BLaER1 treated with 17β-estradiol and CSF1 and Interleukin-3, amounts not matched to agents 10 nM and 100 nM (cell line): Measurements from ENCODE around the gene IDH3G.
"Not testable (repeated sequence)": the region's sequence is repeated elsewhere in the genome, so short reads cannot be mapped to it uniquely, and the experiment has no call there.

Source experiments
- H3K27ac ChIP-seq, 11 experiments: shearing (Covaris generic); formaldehyde crosslinking; 2 replicates each; pipeline ENCODE4 v1.8.1; 2022
- H3K27me3 ChIP-seq, 11 experiments: shearing (Covaris generic); formaldehyde crosslinking; 2 replicates each; pipeline ENCODE4 v1.8.1; 2022
- H3K36me3 ChIP-seq, 11 experiments: shearing (Covaris generic); formaldehyde crosslinking; 2 replicates each; pipeline ENCODE4 v1.8.1; 2022
- H3K4me1 ChIP-seq, 10 experiments: shearing (Covaris generic); formaldehyde crosslinking; 2 replicates each; pipeline ENCODE4 v1.8.1; 2022
- H3K4me2 ChIP-seq, 11 experiments: shearing (Covaris generic); formaldehyde crosslinking; 2 replicates each; pipeline ENCODE4 v1.8.1; 2022
- H3K4me3 ChIP-seq, 10 experiments: shearing (Covaris generic); formaldehyde crosslinking; 2 replicates each; pipeline ENCODE4 v1.8.1; 2022
- H3K9ac ChIP-seq, 11 experiments: shearing (Covaris generic); formaldehyde crosslinking; 2 replicates each; pipeline ENCODE4 v1.8.1; 2022
- H3K9me3 ChIP-seq, 11 experiments: shearing (Covaris generic); formaldehyde crosslinking; replicated peaks in 1 of 11; 2 replicates each; pipeline ENCODE4 v1.8.1; 2022
- H4K20me1 ChIP-seq, 11 experiments: shearing (Covaris generic); formaldehyde crosslinking; 2 replicates each; pipeline ENCODE4 v1.8.1; 2022
- Cebpa-rat ChIP-seq, 11 experiments: shearing (Covaris generic); IDR thresholded peaks; 2 replicates each; pipeline ENCODE4 v1.8.1; 2022

Gene IDH3G

GRCh38 chrX:153762626-153763173, 31.5 kb downstream of the IDH3G start:
- TF ChIP-seq Cebpa-rat (IDR thresholded peaks at IDR 0.05) = no peak
- Histone ChIP-seq H3K27ac (no peak overlapping the region), H3K4me1 (peaks cover 48 to 61% (median 57%) of the 10 kb centered on the region in 10 experiments), H3K9ac (no peak overlapping the region), H3K9me3 (peaks cover 0 to 22% (median 0%) of the 10 kb centered on the region in 11 experiments; a peak in 6 of 22 replicates), H3K4me3 (no peak overlapping the region), H3K36me3 (no peaks in the 10 kb centered on the region), H3K27me3 (peaks cover 32 to 96% (median 63%) of the 10 kb centered on the region in 11 experiments; a peak in 21 of 22 replicates), H3K4me2 (no peak overlapping the region), H4K20me1 (peaks cover 0 to 45% (median 20%) of the 10 kb centered on the region in 11 experiments; a peak in 11 of 22 replicates)

- peaks cover 0 to 31% (median 4%) of the 10 kb centered on the region in 11 experiments; a peak in 15 of 22 replicates for H3K9me3 ChIP-seq
- H3K27ac ChIP-seq = no peak overlapping the region
- H3K9ac ChIP-seq = no peak overlapping the region
- H3K27me3 ChIP-seq = peaks cover 37 to 96% (median 71%) of the 10 kb centered on the region in 11 experiments
- peaks cover 43 to 59% (median 51%) of the 10 kb centered on the region in 10 experiments for H3K4me1 ChIP-seq
- H3K4me2 ChIP-seq = no peak overlapping the region
- H3K4me3 ChIP-seq = no peak overlapping the region
- H3K36me3 ChIP-seq = no peaks in the 10 kb centered on the region
- no peak for TF ChIP-seq Cebpa-rat (IDR thresholded peaks at IDR 0.05)
- peaks cover 0 to 44% (median 15%) of the 10 kb centered on the region in 11 experiments; a peak in 11 of 22 replicates for H4K20me1 ChIP-seq
Measured at GRCh38 chrX:153761863-153762262, 32.3 kb downstream of the IDH3G start.

- peaks cover 5 to 28% (median 18%) of the 10 kb centered on the region in 10 experiments; a peak in 16 of 20 replicates for H3K4me1 ChIP-seq
- H4K20me1 ChIP-seq = peaks cover 0 to under 1% (median 0%) of the 10 kb centered on the region in 11 experiments; a peak in 1 of 22 replicates
- H3K27me3 ChIP-seq = peaks cover 54 to 89% (median 84%) of the 10 kb centered on the region in 11 experiments
- H3K9ac ChIP-seq = no peak overlapping the region
- no peak overlapping the region for H3K27ac ChIP-seq
- H3K36me3 ChIP-seq = no peaks in the 10 kb centered on the region
- no peak for TF ChIP-seq Cebpa-rat (IDR thresholded peaks at IDR 0.05)
- H3K4me3 ChIP-seq = no peak overlapping the region
- no peak overlapping the region for H3K4me2 ChIP-seq
- H3K9me3 ChIP-seq = peaks cover 14 to 51% (median 20%) of the 10 kb centered on the region in 11 experiments
Measured at GRCh38 chrX:153755136-153755535, 39.0 kb downstream of the IDH3G start.

GRCh38 chrX:153750127-153750774, 43.9 kb downstream of the IDH3G start:
- H3K4me2 ChIP-seq = peak overlapping the region in 2 of 11 experiments; percentile 10 to 20; a peak in 2 of 22 replicates
- H3K4me1 ChIP-seq = peaks cover 0 to 8% (median under 1%) of the 10 kb centered on the region in 10 experiments; a peak in 6 of 20 replicates
- H3K4me3 ChIP-seq = no peak overlapping the region
- peaks cover 0 to 11% (median 0%) of the 10 kb centered on the region in 11 experiments; a peak in 3 of 22 replicates for H4K20me1 ChIP-seq
- H3K36me3 ChIP-seq = no peaks in the 10 kb centered on the region
- no peak overlapping the region for H3K9ac ChIP-seq
- no peak overlapping the region for H3K27ac ChIP-seq
- H3K27me3 ChIP-seq = peaks cover 39 to 86% (median 67%) of the 10 kb centered on the region in 11 experiments
- TF ChIP-seq Cebpa-rat (IDR thresholded peaks at IDR 0.05) = no peak
- peaks cover 0 to 16% (median under 1%) of the 10 kb centered on the region in 11 experiments; a peak in 6 of 22 replicates for H3K9me3 ChIP-seq

GRCh38 chrX:153749017-153749416, 45.2 kb downstream of the IDH3G start:
- H3K9ac ChIP-seq, H3K9me3 ChIP-seq, H3K36me3 ChIP-seq, H3K4me3 ChIP-seq, H3K27ac ChIP-seq, H3K4me2 ChIP-seq: not testable (repeated sequence)
- Histone ChIP-seq H4K20me1 (peaks cover 0 to 12% (median 0%) of the 10 kb centered on the region in 11 experiments; a peak in 3 of 22 replicates), H3K4me1 (peaks cover 6 to 21% (median 11%) of the 10 kb centered on the region in 10 experiments; a peak in 17 of 20 replicates), H3K27me3 (peaks cover 39 to 83% (median 60%) of the 10 kb centered on the region in 11 experiments)

- not testable (repeated sequence) for H3K9ac ChIP-seq, H3K4me2 ChIP-seq, H3K4me3 ChIP-seq, H3K36me3 ChIP-seq, H3K27ac ChIP-seq
- Histone ChIP-seq H3K9me3 (peaks cover 0 to 19% (median 0%) of the 10 kb centered on the region in 11 experiments; a peak in 3 of 22 replicates), H3K4me1 (peaks cover 17 to 38% (median 27%) of the 10 kb centered on the region in 10 experiments; a peak in 19 of 20 replicates), H4K20me1 (peaks cover 0 to 22% (median 7%) of the 10 kb centered on the region in 11 experiments; a peak in 9 of 22 replicates), H3K27me3 (peaks cover 31 to 66% (median 42%) of the 10 kb centered on the region in 11 experiments)
Measured at GRCh38 chrX:153746991-153747390, 47.2 kb downstream of the IDH3G start.

GRCh38 chrX:153746359-153746758, 47.8 kb downstream of the IDH3G start:
- H3K27ac ChIP-seq = no peak overlapping the region
- H3K4me1 ChIP-seq = peaks cover 17 to 44% (median 31%) of the 10 kb centered on the region in 10 experiments; a peak in 19 of 20 replicates
- no peak overlapping the region for H3K9ac ChIP-seq
- TF ChIP-seq Cebpa-rat (IDR thresholded peaks at IDR 0.05) = no peak
- H3K27me3 ChIP-seq = peaks cover 28 to 66% (median 39%) of the 10 kb centered on the region in 11 experiments
- H3K36me3 ChIP-seq = no peaks in the 10 kb centered on the region; a peak in 1 of 22 replicates
- H3K9me3 ChIP-seq = peaks cover 0 to 19% (median 0%) of the 10 kb centered on the region in 11 experiments; a peak in 4 of 22 replicates
- no peak overlapping the region for H3K4me2 ChIP-seq
- H4K20me1 ChIP-seq = peaks cover 0 to 29% (median 9%) of the 10 kb centered on the region in 11 experiments; a peak in 12 of 22 replicates
- H3K4me3 ChIP-seq = no peak overlapping the region

GRCh38 chrX:153745067-153745433, 49.1 kb downstream of the IDH3G start:
- Histone ChIP-seq H3K4me1 (peaks cover 25 to 54% (median 44%) of the 10 kb centered on the region in 10 experiments; a peak in 19 of 20 replicates), H3K9me3 (peaks cover 0 to 19% (median 0%) of the 10 kb centered on the region in 11 experiments; a peak in 4 of 22 replicates), H3K4me2 (peak overlapping the region in 8 of 11 experiments; percentile 45 to 75 (median 70); a peak in 9 of 22 replicates), H4K20me1 (peaks cover 0 to 41% (median 16%) of the 10 kb centered on the region in 11 experiments; a peak in 14 of 22 replicates), H3K27me3 (peaks cover 20 to 66% (median 36%) of the 10 kb centered on the region in 11 experiments)
- H3K9ac ChIP-seq, H3K36me3 ChIP-seq, H3K4me3 ChIP-seq, H3K27ac ChIP-seq: not testable (repeated sequence)
